Measurements from ENCODE around the gene APBB2. TPM values are rescaled to one million over a fixed set of nuclear protein-coding genes. Genes with fewer than 3 reads are reported as not detected.

Gene APBB2
- total and polyA plus RNA-seq, 2 of the 4 experiments (the other 2 are of a cell fraction), result 47.9 to 75.5 TPM

GRCh38 chr4:41072021-41072777, 142.1 kb downstream of the APBB2 start:
- no peaks in the 10 kb centered on the region; the same call in 1 of the 2 replicates for H3K9me1 ChIP-seq (ENCODE audit: insufficient read depth, low read length)
- H2BK15ac ChIP-seq (ENCODE audit: low read depth, low read length), result no peak overlapping the region
- ChIA-PET CTCF (interaction anchor here (1.1 kb wide), 1 partner anchor 66 kb away, joined by 5 read pairs; no protein-coding TSS in a partner anchor), POLR2A (ENCODE audit: unreplicated experiment) (no interaction called here)
- no peak for DNase-seq
- peaks cover 0 to 29% of the 10 kb centered on the region in 2 experiments; a peak in 3 of 4 replicates for H3K79me1 ChIP-seq (ENCODE audit: low read depth in 1 of 2, low read length in 2 of 2)
- peak overlapping the region; percentile 1; the same call in 1 of the 2 replicates for H3K14ac ChIP-seq (replicated peaks; ENCODE audit: low read depth, low read length)
- H2AFZ ChIP-seq (replicated peaks; ENCODE audit: low read length, poor library complexity), result no peak overlapping the region
- no peak overlapping the region for H3K4me2 ChIP-seq (ENCODE audit: low read depth, low read length)
- H3K27me3 ChIP-seq (ENCODE audit: control insufficient read depth, insufficient read depth, low read length), result no peaks in the 10 kb centered on the region
- no peak for TF ChIP-seq CHD1 (IDR thresholded peaks at IDR 0.05; ENCODE audit: low read depth, low read length)
- no peak for TF ChIP-seq MXI1 (IDR thresholded peaks at IDR 0.05; ENCODE audit: borderline replicate concordance, low read depth, low read length)
- TF ChIP-seq ELK1 (IDR thresholded peaks at IDR 0.05; ENCODE audit: borderline replicate concordance, low read depth, low read length), result no peak
- no peak for TF ChIP-seq MAFK (IDR thresholded peaks at IDR 0.05; ENCODE audit: low read depth, low read length)
- no peak for TF ChIP-seq NFE2L2 (IDR thresholded peaks at IDR 0.05; ENCODE audit: low read depth, low read length)
- no peak for TF ChIP-seq USF2 (IDR thresholded peaks at IDR 0.05; ENCODE audit: low read depth, low read length)
- no peak for TF ChIP-seq CTCF (conservative IDR thresholded peaks at IDR 0.05; ENCODE audit: low read depth, low read length)
- TF ChIP-seq BHLHE40 (IDR thresholded peaks at IDR 0.05; ENCODE audit: low read depth, low read length), result no peak
- no peak for TF ChIP-seq MAZ (IDR thresholded peaks at IDR 0.05; ENCODE audit: borderline replicate concordance, low read depth, low read length)
- TF ChIP-seq RAD21 (IDR thresholded peaks at IDR 0.05; ENCODE audit: low read length), result no peak
- no peak for TF ChIP-seq SMC3 (IDR thresholded peaks at IDR 0.05; ENCODE audit: low read depth, low read length)
- TF ChIP-seq RFX5 (IDR thresholded peaks at IDR 0.05; ENCODE audit: low read depth, low read length), result no peak
- no peak for TF ChIP-seq RCOR1 (IDR thresholded peaks at IDR 0.05; ENCODE audit: insufficient replicate concordance, low read length)
- H3K9me3 ChIP-seq (ENCODE audit: control insufficient read depth, insufficient read depth, low read length), result no peaks in the 10 kb centered on the region
- H2BK120ac ChIP-seq (ENCODE audit: low read depth, low read length), result no peak overlapping the region
- no peaks in the 10 kb centered on the region for H4K20me1 ChIP-seq (ENCODE audit: insufficient read depth, low read length)
- H3K4me3 ChIP-seq (ENCODE audit: insufficient read depth, low read depth, low read length), result no peak overlapping the region
- no peak overlapping the region for H4K91ac ChIP-seq (ENCODE audit: insufficient read depth, low read depth, low read length)
- intact Hi-C loops (cut with micrococcal nuclease) (loop anchor here (5.0 kb wide), 1 partner anchor 45 kb away; no protein-coding TSS in a partner anchor), in situ Hi-C loops (cut with MboI; ENCODE audit: low sequenced_read_pairs) (no loop called here), dilution Hi-C loops (cut with HindIII; ENCODE audit: low sequenced_read_pairs, unreplicated experiment) (no loop called here)
- H3K27ac ChIP-seq (ENCODE audit: insufficient read depth, low read length), result no peak overlapping the region
- no peak overlapping the region for H3K18ac ChIP-seq (ENCODE audit: low read depth, low read length)
- no peak overlapping the region for H4K8ac ChIP-seq (ENCODE audit: low read depth in 2 of 2, low read length in 2 of 2)
- H3K9ac ChIP-seq (ENCODE audit: low read depth, low read length), result no peak overlapping the region
- no peak overlapping the region for H3K23ac ChIP-seq (ENCODE audit: low read depth, low read length)
- H2BK20ac ChIP-seq (ENCODE audit: low read depth, low read length), result no peak overlapping the region
- H3K4ac ChIP-seq (ENCODE audit: low read depth, low read length), result no peak overlapping the region
- H4K5ac ChIP-seq (ENCODE audit: low read depth, low read length), result peak overlapping the region; percentile 35; the same call in 1 of the 2 replicates
- no peaks in the 10 kb centered on the region for H3K36me3 ChIP-seq (ENCODE audit: control insufficient read depth, insufficient read depth, low read length)
- no peak for ATAC-seq (ENCODE audit: low read depth)
- no peak overlapping the region for H3K56ac ChIP-seq (ENCODE audit: extremely low read depth, insufficient read depth, low read length)
- no peak overlapping the region for H2BK5ac ChIP-seq (ENCODE audit: low read depth, low read length, poor library complexity, severe bottlenecking)
- no TSS peak for BruUV-seq (replicated peaks)
- H3K4me1 ChIP-seq (ENCODE audit: control insufficient read depth, insufficient read depth, low read length), result peaks cover 7% of the 10 kb centered on the region
- no peak overlapping the region for H2AK5ac ChIP-seq (ENCODE audit: low read depth, low read length)
- no CpG with 5 or more reads among the region's 7 CpGs for WGBS, 2 experiments (ENCODE audit: extremely low coverage in 2 of 2, insufficient read length in 1 of 2)
- H2AK9ac ChIP-seq (replicated peaks; ENCODE audit: low read depth, low read length, poor library complexity), result no peak overlapping the region

Measured in IMR-90 (cell line).